ENCODE results near the gene SPECC1.

GRCh38 chr17:20074001-20074400, 64.8 kb downstream of the SPECC1 start:
- TF ChIP-seq, protein P1, sequence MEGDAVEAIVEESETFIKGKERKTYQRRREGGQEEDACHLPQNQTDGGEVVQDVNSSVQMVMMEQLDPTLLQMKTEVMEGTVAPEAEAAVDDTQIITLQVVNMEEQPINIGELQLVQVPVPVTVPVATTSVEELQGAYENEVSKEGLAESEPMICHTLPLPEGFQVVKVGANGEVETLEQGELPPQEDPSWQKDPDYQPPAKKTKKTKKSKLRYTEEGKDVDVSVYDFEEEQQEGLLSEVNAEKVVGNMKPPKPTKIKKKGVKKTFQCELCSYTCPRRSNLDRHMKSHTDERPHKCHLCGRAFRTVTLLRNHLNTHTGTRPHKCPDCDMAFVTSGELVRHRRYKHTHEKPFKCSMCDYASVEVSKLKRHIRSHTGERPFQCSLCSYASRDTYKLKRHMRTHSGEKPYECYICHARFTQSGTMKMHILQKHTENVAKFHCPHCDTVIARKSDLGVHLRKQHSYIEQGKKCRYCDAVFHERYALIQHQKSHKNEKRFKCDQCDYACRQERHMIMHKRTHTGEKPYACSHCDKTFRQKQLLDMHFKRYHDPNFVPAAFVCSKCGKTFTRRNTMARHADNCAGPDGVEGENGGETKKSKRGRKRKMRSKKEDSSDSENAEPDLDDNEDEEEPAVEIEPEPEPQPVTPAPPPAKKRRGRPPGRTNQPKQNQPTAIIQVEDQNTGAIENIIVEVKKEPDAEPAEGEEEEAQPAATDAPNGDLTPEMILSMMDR (IDR thresholded peaks at IDR 0.05) = no peak
- TF ChIP-seq POLR2A (IDR thresholded peaks at IDR 0.05) = no peak
